ENCODE results near the gene BHLHE23.

- TF ChIP-seq POLR2A (IDR thresholded peaks at IDR 0.05; ENCODE audit: low read depth, low read length) (no peak), SPI1 (IDR thresholded peaks at IDR 0.05; ENCODE audit: low read depth, low read length) (no peak), POLR2AphosphoS5 (IDR thresholded peaks at IDR 0.05; ENCODE audit: low read depth, low read length) (no peak), TAF1 (IDR thresholded peaks at IDR 0.05; ENCODE audit: low read depth, low read length) (no peak), PAX5 (IDR thresholded peaks at IDR 0.05; ENCODE audit: insufficient read depth, low read length, severe bottlenecking) (no peak)
Measured at GRCh38 chr20:63024573-63025392, 18.0 kb upstream of the BHLHE23 start.
